Sigmoid colon (tissue), 4 donors: ENCODE data around the gene PRKCZ.

Experiments
- POLR2AphosphoS5 ChIP-seq, 4 donors: sonication (generic); formaldehyde crosslinking; IDR thresholded peaks; one replicate each; pipeline ENCODE4 v1.6.1; 2017; ENCODE audit warnings: antibody characterized with exemption in 4 of 4
- TF ChIP-seq, protein P1 (sequence below), 4 experiments: fragments of 450-650 bp in 3 of 4; fragments of 200-600 bp in 1 of 4; IDR thresholded peaks; one replicate each; pipeline ENCODE4 v1.5.1; 2016 to 2019; ENCODE audit warnings: antibody characterized with exemption in 4 of 4, mild to moderate bottlenecking in 3 of 4, moderate library complexity in 2 of 4

DNA sequence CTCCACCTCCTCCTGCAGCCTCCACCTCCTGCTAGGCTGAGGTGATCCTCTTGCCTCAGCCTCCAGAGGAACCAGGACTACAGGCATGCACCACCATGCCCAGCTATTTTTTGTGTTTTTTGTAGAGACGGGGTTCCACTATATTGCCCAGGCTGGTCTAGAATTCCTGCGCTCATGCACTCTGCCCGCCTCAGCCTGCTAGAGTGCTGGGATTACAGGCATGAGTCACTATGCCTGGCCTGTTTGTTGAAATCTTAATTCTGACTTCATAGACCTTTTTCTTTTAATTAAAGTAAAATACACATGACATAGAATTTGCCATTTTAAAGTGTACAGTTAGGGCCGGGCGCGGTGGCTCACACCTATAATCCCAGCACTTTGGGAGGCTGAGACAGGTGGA lies 101.7 kb downstream of the PRKCZ start:
- TF ChIP-seq, protein P1, sequence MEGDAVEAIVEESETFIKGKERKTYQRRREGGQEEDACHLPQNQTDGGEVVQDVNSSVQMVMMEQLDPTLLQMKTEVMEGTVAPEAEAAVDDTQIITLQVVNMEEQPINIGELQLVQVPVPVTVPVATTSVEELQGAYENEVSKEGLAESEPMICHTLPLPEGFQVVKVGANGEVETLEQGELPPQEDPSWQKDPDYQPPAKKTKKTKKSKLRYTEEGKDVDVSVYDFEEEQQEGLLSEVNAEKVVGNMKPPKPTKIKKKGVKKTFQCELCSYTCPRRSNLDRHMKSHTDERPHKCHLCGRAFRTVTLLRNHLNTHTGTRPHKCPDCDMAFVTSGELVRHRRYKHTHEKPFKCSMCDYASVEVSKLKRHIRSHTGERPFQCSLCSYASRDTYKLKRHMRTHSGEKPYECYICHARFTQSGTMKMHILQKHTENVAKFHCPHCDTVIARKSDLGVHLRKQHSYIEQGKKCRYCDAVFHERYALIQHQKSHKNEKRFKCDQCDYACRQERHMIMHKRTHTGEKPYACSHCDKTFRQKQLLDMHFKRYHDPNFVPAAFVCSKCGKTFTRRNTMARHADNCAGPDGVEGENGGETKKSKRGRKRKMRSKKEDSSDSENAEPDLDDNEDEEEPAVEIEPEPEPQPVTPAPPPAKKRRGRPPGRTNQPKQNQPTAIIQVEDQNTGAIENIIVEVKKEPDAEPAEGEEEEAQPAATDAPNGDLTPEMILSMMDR (IDR thresholded peaks at IDR 0.05): no peak
- no peak for TF ChIP-seq POLR2AphosphoS5 (IDR thresholded peaks at IDR 0.05)
